Activated CD8-positive, alpha-beta memory T cell treated with anti-CD3 and anti-CD28 coated beads, Interleukin-2, amount 50 U/mL, for 24 hours (primary cell): Measurements from ENCODE around the gene NRN1L.

Source experiments
- DNase-seq: peaks from one replicate; pipeline ENCODE4 v3.0.0-alpha.2; 2020; ENCODE audit errors: extremely low read depth

NRN1L gene

GRCh38 chr16:67935402-67936123 lies 50.9 kb downstream of the NRN1L start:
- DNase-seq: peak; percentile 93
